Renal cortex interstitium (tissue), 11 donors: Measurements from ENCODE around the gene ATP5F1D. TPM values are rescaled to one million over a fixed set of nuclear protein-coding genes. Genes with fewer than 3 reads are reported as not detected.

Source experiments
- DNase-seq, 11 donors: peaks; one replicate each; pipeline ENCODE4 v3.0.0-alpha.2; 2013; ENCODE audit warnings: low read depth in 9 of 11, low spot score in 4 of 11; ENCODE audit errors: extremely low read depth in 1 of 11
- polyA plus RNA-seq, 3 donors: library from polyadenylated mRNA; unstranded; fragments of 120-200 nt; gene quantifications; one replicate each; pipeline ENCODE4 v1.2.1, GENCODE V29; 2013; ENCODE audit not compliant: insufficient read length in 3 of 3

Gene ATP5F1D
- polyA plus RNA-seq, 3 donors = 82.2 to 145 (median 129) TPM

- no peak for DNase-seq
Observed at GRCh38 chr19:1283207-1283916, 41.8 kb downstream of the ATP5F1D start.

DNA sequence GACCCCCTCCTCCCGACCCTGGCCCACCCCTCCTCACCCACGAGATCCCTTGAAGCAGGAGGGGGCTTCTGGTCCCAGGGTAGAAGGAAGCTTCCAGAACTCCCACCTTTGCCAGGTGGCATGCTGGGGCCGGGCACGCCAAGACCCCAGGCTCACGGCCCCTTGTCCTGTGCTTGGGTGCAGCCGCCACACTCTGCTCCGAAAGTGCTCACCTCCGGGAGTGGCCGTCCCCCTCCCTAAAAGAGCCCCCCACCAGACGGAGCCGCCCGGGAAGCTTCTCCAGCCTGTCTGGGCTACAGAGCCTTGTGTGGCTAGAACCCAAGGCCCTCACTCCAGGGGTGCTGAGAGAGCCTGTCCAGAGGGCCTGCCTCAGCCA is 42.4 kb downstream of the ATP5F1D start:
- no peak for DNase-seq

DNA sequence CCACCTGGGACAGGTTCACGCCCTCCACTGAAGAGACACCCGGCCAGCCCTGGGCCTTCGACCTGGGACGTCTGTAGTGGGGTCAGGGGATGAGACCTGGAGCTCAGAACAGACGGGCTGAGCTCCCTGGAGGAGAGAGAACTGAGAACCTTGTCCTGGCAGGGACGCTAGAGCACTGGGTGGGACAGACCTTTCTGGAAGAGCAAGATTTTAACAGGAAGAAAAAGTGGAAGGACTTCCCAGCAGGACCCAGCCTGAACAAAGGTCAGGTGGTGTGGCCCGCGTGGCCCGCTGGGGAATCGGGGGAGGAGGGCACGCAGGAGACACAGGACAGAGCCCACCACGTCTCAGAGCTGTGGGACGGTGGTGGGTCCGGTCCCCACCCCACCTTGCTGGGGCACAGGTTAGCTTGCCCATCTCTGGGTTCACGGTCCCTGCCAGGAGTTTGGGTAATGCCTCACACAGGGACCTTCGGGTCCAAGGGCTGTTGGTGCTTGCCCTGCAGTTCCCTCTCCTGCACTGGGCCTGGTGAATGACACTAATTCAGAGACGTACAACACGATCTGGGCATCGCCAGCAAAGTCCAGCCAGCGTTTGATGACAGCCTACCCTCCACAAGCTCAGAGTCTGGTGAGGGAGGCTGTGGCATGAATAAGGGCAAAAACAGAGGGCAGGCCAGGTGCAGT is 42.9 kb downstream of the ATP5F1D start:
- no peak for DNase-seq

DNA sequence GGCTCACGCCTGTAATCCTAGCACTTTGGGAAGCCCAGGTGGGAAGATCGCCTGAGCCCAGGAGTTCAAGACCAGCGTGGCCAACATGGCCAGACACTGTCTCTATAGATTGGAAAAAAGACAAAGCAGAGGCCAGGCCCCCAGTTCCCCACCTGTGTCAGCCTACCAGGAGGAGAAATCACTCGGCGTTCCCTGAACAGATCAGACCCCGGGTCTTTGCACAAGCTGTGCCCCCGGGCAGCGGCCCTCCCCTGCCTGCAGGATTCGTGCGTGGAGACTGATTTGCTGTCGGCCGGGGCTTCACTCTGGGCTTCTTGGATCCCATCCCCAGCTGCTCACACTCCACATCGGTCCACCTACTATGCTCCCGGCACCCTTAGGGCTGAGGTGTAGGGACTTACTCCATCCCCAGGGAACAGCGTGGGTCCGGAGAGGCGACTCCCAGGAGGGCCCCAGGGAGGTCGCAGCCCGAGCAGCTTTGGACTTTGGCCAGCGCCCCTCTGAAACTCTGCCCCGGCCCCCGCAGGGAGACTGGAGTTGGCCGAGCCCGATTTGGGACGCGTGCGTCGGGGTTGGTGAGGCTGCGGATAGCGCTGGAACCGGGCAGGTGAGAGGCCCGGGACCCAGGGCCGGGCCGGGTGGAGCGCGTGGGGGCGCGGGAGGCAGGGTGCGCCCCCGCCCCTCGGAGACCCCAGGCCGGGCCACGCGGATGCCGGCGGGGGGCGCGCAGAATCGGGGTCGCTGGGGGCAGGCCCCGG is 43.6 kb downstream of the ATP5F1D start:
- no peak for DNase-seq

DNA sequence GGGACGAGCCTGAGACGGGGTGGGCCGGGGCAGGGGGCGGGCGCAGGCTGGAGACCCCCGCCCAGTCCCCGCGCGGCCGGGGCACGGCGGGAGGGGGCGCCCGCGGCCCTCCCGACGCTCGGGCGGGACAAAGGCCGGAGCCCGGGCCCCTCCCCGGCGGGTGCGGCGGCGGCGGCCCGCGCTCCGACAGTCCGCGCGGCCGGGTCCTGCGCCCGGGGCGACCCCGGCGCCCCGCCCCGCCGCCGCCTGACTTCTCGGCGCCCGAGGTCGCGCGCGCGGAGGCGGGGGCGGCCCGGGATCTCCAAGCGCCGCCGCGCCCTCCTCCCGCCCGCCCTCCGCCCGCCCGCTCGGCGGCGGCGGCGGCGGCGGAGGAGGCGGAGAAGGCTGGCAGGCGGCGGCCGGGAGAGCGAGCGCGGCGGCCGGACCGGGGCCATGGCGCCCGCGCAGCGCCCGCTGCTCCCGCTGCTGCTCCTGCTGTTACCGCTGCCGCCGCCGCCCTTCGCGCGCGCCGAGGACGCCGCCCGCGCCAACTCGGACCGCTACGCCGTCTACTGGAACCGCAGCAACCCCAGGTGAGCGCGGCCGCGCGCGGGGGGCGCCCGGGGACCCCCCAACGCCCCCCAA is 44.3 kb downstream of the ATP5F1D start, which contains the start of gene EFNA2:
Gene EFNA2, plus strand, starts transcription at position 137 of the 624 bp plus-strand sequence. Its CDS starts 296 bp downstream, at position 433.
- DNase-seq = no peak

DNA sequence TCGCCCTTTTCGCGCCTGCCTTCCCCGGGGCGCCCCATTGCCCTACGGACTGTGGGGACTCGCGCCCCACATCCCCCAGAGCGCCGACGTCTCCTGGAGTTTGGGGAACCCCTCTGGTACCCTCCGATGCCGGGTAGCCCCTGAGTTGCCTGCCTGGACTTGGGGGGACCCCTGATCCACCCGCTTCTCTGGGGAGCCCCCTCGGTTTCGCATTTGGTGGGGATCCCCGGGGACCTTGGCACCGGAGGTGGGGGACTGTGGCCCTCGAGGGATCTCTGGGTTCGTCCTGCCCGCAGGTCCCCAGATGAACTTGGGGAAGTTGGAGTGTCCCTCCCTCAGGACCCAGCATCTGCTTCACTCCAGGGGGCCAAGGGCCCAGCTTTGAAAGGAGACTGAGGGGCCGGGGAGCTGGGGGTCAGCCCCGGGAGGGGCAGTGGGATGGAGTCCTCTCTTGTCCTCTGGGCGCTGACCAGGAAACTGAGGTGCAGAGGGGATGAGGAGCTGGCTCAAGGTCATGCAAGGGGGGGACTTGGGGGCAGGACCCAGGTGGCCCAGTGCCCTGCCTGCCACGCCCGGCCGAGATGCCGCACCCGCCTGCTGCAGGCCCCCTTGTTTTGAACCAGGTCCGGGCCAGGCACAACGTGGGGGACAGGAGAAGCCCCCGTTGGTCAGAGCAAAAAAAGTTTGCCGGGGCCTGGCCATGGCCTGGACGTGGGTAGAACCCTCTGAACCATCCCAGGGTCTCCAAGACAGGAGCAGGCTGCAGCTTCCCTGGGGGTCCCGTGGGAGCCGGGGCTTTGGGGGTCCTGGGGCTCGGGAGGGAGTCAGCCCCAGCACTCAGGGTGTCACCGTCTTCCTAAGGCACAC is 45.2 kb downstream of the ATP5F1D start:
- DNase-seq = no peak

- DNase-seq = no peak
Observed at GRCh38 chr19:1287354-1288225, 46.0 kb downstream of the ATP5F1D start.

DNA sequence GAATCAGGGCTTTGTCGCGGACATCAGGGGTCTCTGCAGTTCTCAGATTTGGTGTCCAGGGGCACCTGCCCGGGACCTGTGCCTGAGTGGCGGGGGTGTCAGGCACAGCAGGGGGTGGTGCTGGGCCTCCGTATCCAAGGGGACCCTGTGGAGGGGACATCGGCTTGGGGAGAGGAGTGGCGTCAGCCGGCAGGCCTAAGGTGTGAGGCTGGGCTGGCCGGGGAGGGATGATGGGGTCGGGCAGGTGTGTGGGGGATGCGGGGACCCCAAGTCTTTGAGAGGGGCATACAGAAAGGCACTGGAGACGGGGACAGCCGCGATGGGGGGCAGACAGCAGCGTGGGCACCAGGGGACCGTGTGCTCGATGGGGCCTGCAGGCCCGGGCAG is 46.7 kb downstream of the ATP5F1D start:
- no peak for DNase-seq

DNA sequence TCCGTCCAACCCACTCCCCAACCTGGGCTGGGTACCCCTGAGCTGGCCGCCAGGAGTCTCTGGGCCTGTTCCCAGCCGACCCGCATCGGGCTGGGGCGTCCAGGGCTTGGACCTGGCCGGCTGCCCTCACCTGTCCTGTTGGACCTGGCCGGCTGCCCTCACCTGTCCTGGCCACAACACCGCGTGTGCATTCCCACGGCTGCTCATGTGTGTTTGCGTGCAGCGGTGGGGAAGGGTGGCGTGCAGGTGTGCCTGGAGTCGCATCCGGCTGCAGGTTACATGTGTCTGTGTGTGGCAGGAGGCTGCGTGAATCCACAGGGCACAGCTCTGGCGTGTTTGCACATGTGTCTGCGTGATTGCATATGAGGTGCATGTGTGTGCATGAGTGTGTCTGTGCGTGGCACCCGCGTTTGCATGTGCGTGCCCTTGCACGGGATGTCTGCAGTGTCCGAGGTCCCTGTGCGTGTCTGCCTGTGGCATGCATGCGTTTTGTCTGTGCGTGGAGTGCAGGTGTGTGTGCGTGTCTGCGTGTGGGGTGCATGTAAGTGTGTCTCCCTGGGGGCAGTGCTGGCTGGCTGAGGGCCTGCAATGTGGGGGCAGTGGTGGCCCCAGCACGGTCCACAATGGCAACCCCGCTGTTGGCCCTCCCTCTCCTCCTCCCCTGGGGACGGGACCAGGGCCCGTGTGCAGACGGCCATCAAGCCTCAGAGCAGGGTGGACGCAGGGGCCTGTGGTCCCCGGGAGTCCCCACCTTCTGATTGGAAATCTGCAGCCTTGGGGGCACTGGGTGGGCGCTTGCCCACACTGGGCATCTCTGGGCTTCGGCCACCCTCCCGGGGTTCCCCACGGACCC is 47.5 kb downstream of the ATP5F1D start:
- no peak for DNase-seq

- no peak for DNase-seq
Observed at GRCh38 chr19:1289686-1290025, 48.1 kb downstream of the ATP5F1D start.

- DNase-seq = no peak
Observed at GRCh38 chr19:1290196-1290702, 48.7 kb downstream of the ATP5F1D start.

- no peak for DNase-seq
Observed at GRCh38 chr19:1290703-1291651, 49.4 kb downstream of the ATP5F1D start.

DNA sequence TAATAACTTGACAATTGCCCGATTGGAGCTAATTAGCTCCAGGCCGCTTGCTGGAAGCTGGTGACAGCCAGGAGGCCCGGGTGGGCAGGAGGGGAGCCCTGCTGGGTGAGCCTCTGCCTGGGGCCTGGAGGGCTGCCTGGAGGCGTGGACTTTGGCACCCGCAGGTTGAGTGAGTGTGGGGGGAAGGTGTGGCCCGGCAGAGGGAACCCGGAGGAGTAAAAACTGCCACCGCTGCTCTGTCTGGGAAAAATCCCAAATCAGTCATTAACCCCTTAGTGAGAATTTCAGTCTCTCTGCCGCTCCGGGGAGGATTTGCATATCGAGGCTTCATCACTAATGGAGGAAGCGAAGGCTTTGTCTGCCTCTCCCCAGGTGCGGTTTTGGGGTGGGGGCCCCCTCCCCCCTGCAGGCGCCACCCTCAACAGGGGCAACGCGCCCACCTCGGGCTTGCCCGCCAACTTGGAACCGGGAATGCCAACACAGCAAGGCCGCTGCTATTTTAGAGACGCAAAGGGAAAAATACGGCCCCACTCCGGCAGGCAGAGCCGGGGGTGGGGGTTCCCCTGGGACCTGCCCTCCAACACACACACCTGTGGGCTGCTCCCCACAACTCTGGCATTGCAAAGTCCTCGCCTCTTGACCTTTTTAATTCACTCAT is 50.3 kb downstream of the ATP5F1D start:
- no peak for DNase-seq

DNA sequence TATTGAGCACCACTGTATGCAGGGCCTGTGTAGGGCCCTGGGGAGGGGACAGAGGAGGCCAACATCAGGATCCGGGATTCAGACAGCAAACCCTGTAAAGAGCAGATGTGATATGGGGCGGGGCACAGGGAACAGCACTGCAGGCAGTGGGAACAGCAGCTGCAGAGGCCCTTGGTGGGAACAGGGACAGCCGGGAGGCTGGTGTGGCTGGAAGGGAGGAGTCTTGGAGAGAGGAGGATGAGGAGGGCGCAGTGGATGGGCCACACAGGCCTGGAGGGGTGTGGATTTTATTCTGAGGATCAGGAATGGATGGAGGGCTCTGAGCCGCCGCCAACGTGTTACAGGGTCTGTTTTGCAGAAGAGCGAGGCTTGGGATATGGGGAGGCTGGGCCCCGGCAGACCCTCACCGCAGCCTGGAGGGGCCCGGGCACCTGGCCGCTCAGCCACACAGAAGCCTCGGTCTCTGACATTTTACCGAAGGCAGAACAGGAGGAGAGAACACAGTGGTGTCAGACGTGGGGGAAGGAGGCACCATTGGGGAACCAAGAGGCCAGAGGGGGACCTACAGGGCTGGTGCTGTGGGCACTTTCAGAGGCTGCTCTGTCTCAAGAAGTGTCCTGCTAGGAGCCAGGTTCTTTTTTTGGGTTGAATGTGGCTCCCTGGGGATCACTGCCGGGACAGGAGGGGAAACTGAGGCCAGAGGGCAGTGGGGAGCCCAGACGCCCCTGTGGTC is 51.0 kb downstream of the ATP5F1D start:
- no peak for DNase-seq
